ENCODE results near the gene MARF1. TPM values are rescaled to one million over a fixed set of nuclear protein-coding genes. Genes with fewer than 3 reads are reported as not detected.

MARF1 gene
- total and polyA plus RNA-seq, 9 of the 15 experiments (the other 6 are each of a cell fraction or from before 2014, with no cell fraction given): 4.7 to 33.2 (median 11.7) TPM

DNA sequence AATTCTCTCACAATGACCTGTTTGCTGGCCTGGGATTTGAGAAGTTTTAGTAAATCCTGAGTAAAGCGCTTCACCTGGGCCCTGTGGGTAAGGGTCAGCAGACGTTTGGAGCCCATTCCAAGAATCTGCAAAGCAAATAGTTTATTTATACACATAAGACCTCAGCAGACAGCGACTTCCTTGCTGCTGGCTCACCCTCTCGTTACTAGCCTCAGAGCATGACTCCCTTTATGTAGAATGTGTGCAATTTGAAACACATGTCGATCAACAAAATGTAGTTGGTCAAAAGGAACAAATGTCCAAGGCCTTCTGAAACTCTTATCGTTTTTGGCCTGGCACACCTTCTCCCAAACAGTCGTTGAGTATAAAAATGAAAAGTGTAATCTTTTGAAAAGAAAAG lies 31.3 kb downstream of the MARF1 start (continued):
- TF ChIP-seq RREB1 (CRISPR knock-in tag; IDR thresholded peaks at IDR 0.05) (no peak), RNF219 (CRISPR knock-in tag; IDR thresholded peaks at IDR 0.05) (no peak), ZNF639 (CRISPR knock-in tag; conservative IDR thresholded peaks at IDR 0.05 in 1 of 2, IDR thresholded peaks at IDR 0.05 in 1 of 2) (no peak)
